SKM-1 treated with dmso at 0.1 percent for 144 hours (cell line): ENCODE data around the gene CHIC2.

Experiments
- DNase-seq: peaks from one replicate; lab custom pipeline; 2025; ENCODE audit not compliant: unreplicated experiment; lab: John Stamatoyannopoulos, UW

CHIC2 gene

GRCh38 chr4:54093324-54094240 is 29.2 kb upstream of the CHIC2 start:
- DNase-seq = no peak

DNA sequence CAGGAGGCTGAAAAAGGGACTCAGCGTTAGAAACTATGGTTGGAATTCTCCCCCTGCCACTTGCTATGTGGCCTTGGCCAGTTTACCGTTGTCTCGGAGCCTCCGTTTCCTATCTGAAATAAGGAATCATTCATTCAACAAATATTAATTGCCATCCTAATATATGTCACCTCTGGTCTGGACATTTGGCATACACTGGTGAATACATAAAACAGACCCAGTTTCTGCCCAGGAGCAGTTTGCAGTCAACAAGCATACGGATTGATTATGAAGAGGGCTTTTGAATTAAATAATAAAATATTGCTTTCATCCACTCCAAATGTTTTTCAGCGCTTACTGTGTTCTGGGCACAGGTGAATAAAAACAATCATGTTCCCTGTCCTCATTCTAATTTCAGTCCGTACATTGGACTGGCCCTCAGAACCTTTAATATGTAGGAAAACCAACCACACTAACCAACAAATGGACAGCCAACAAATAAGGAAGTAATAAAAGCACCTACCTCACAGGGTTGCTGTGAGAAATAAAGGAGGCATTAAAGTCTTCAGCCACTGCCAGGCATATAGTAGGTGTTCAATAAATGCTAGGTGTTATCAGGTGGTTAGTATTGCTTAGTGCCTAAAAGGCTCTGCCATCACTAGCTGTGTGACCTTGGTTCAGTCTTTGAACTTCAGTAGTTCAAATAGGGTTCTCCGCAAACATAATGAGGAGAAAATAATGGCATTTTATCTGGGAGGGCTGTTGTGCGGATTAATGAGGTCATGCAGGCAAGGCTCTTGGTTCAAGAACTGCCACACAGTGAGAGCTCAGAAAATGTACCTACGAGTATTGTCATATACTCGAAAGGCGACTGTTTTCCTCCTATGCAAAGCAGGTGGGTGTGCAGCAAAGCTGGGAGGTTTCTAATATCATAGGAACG is 28.3 kb upstream of the CHIC2 start:
- no peak for DNase-seq

GRCh38 chr4:54091637-54092404 is 27.4 kb upstream of the CHIC2 start:
- no peak for DNase-seq

DNA sequence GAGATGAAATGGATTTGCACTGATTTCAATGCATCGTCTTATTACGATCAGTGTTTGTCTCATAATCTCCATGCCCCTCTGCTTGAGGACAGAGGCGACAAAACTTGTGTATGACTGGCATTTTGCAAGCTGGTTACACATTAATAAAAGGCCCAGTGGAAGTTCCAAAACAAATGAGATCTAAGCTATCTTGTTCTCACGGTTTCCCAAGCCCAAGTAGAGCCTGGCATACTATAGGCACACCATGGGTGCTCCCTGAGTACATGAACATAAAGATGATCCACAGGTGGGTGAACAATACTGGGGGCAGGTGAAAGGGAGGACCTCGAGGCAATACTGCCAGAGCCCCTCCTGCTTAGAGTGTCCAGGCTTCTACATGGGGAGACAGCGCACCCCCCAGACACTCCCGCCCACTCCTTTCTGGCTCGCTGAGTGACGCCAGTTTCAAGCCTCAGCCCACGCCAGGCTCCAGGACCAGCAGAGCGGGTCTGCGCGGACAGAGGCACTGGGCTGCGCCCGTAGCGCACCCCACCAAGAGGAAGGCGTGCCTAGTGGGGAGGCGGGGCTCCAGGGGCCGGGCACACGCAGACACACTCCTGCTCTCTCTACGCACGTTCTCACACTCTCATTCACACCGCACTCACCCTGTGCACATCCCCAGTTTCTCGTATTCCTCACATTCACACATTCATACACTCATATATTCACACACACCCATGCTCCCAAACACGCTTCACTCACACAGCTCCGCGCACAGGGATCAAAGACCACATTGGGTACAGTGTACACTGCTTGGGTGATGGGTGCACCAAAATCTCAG is 26.6 kb upstream of the CHIC2 start:
- DNase-seq = no peak

- no peak for DNase-seq
These were observed 26.0 kb upstream of the CHIC2 start for GRCh38 chr4:54090404-54090803.

DNA sequence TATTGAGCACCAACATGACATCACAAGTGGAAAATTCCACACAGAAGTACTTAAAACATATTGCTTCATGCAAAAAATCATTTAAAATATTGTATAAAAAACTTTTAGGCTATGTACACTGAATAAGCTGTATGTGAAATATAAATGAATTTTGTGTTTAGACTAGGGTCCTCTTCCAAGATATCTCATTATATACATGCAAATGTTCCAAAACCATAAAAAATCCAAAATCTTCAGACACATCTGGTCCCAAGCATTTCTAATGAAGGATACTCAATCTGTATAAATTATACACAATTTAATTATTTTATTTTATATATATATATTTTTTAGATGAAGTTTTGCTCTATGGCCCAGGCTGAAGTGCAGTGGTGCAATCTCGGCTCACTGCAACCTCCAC is 25.5 kb upstream of the CHIC2 start:
- DNase-seq = no peak

- DNase-seq = no peak
These were observed 20.9 kb upstream of the CHIC2 start for GRCh38 chr4:54085284-54085683.

- no peak for DNase-seq
These were observed 17.8 kb upstream of the CHIC2 start for GRCh38 chr4:54082168-54082567.

DNA sequence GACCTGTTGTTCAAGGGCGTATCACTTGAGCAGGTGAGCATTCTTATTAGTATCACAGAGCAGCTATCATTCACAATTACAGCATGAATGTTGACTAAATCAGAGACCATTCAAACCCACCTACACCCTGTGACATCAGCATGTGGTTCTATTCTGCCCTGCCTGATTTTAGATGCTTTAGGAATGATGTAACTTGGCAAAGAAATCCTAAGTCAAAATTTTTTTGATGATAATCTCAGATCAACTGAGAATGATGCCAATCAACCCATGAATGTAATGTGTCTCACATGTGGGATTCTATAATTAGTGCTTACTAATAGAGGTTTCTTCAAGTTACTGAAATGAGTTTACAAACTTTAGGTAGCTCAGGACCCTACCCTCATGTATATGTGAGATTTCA is 13.4 kb upstream of the CHIC2 start:
- no peak for DNase-seq

- no peak for DNase-seq
These were observed 12.3 kb upstream of the CHIC2 start for GRCh38 chr4:54076673-54077072.

DNA sequence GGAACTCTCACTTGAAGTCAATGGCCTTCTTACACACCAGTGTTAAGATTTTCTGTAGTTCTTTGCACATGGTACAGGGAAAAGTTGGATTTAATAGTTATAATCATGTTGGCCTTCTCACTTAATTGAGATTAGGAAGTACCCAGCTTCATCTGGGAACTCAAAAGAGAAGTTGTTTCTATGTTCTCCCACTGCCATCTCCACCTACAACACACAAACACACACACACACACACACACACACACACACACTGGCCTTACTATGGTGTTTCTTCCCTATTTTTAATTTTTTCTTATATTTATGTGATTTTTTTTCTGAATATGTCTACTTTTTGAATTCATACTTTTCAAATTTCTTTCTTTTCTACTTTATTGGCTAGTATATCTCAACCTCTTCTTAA is 10.0 kb upstream of the CHIC2 start:
- DNase-seq = no peak

DNA sequence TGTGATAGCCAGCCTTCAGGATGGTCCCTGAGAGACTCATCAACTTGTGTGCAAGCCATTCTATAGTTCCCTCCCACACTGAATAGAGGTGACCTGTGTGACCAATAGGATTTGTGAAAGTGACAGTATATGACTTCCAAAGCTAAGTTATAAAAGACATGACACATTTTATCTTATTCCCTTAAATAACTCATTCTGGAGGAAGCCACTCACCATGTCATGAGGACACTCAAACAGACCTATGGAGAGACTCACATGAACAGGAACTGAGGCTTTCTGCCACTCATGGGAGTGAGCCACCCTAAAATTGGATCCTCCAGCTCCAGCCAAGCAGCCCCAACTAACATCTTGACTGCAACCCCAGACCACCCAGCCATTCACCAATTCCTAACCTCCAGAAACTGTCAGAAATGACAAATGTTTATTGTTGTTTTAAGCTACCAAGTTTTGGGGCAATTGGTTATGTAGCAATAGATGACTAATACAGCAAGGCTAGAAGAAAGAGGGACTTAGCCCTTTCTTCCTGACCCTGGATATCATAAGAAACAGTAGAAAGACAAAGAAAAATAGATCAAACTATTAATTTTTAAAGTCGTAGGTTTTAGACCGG is 9.0 kb upstream of the CHIC2 start:
- no peak for DNase-seq

DNA sequence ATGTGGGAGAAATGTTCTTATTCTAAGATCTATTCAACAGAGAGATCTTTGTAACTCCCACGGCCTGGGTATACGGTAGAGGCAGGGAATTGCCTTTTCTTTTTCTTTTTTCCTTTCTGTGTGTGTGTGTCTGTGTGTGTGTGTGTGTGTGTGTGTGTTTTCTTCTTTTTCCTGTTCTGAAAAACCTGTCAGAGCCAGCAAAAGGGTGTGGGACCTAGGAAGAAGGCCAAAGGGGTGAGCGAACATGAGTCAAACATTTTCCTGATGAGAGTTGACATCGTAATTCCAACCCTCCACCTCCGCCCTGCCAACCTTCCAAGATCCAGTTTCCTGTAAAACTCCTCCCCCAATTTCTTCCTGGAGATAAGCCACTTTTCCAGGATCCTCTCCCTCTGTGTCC is 2.8 kb upstream of the CHIC2 start:
- no peak for DNase-seq

GRCh38 chr4:54066718-54067129 is 2.3 kb upstream of the CHIC2 start:
- DNase-seq = peak; percentile 12

GRCh38 chr4:54066088-54066415 is 1.6 kb upstream of the CHIC2 start:
- no peak for DNase-seq

- no peak for DNase-seq
These were observed 1.1 kb upstream of the CHIC2 start for GRCh38 chr4:54065282-54066087.

GRCh38 chr4:54063737-54064316 is 578 bp downstream of the CHIC2 start:
- no peak for DNase-seq

DNA sequence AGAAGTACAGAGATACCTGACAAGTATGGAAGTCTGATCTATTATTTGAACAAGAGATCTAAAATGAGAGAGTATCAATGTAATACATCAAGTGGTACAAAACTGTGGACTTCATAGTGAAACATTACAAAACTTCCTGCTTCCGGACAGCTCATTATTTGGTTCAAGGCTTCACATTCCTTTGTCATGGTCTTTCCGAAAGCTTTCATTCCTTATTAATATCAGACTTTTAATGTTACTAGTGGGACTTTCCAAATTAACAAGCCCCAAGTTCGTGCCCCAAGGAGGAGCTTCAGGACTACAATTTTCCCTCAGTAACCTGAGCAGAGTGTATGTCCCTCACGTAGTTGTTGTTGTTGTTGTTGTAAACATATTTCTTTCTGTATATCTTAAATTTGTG is 1.2 kb downstream of the CHIC2 start:
- DNase-seq = no peak

GRCh38 chr4:54062392-54062791 is 2.0 kb downstream of the CHIC2 start:
- DNase-seq = no peak
